ENCODE data around the gene MFF. TPM values are rescaled to one million over a fixed set of nuclear protein-coding genes. Genes with fewer than 3 reads are reported as not detected.
A peak's percentile ranks its signal among the peaks of the same experiment; 100 is the strongest.
"Not testable (repeated sequence)": the region's sequence is repeated elsewhere in the genome, so short reads cannot be mapped to it uniquely, and the experiment has no call there.

The MFF gene
- total RNA-seq, 1 donor from 2014 or later: 159 TPM

DNA sequence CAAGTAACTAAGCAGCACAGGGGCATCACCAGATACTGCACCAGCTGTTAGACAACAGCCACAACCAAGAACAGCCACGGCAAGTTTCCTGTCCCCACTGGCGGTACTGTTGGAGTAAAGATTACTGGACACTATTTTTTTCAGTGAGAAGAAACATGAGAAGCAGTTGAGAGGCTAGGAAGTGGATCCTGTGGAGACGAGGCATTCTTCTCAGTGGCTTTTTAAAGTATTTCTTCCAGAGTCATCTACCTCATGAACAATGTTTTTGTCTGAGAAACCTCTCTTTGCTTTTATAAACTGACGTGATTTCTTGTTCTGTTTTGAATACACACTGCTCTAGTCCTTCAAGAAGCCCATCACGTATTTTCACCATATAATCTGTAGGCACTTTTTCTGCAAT, 35.3 kb downstream of the MFF start:
- H3K36me3 Mint-ChIP-seq: peaks cover 17% of the 10 kb centered on the region
- no peaks in the 10 kb centered on the region for H3K79me2 ChIP-seq (ENCODE audit: low read depth)

DNA sequence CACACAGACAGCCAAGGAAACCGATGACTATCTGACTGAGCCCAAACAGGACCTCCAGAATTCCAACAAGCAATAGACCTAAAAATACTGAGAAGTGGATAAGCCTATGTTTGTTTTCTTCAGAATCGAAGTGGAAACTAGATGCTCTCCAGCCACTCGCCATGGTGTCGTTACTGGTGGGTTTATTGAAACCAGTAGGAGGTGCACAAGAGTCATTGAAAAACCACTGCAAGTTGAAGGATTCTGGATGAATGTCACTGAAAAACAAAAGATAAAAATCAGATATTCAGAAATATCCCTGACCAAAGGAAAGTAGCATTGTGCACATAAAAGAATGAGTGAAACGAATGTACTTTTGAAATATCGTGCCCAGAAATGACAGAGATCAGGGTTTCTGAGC, 38.7 kb downstream of the MFF start:
- TF ChIP-seq, protein P1, sequence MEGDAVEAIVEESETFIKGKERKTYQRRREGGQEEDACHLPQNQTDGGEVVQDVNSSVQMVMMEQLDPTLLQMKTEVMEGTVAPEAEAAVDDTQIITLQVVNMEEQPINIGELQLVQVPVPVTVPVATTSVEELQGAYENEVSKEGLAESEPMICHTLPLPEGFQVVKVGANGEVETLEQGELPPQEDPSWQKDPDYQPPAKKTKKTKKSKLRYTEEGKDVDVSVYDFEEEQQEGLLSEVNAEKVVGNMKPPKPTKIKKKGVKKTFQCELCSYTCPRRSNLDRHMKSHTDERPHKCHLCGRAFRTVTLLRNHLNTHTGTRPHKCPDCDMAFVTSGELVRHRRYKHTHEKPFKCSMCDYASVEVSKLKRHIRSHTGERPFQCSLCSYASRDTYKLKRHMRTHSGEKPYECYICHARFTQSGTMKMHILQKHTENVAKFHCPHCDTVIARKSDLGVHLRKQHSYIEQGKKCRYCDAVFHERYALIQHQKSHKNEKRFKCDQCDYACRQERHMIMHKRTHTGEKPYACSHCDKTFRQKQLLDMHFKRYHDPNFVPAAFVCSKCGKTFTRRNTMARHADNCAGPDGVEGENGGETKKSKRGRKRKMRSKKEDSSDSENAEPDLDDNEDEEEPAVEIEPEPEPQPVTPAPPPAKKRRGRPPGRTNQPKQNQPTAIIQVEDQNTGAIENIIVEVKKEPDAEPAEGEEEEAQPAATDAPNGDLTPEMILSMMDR (IDR thresholded peaks at IDR 0.05): peak; percentile 44
- TF ChIP-seq EZH2phosphoT487 (IDR thresholded peaks at IDR 0.05): no peak
- H3K27me3 Mint-ChIP-seq (ENCODE audit: insufficient read depth, low read depth): peaks cover 4% of the 10 kb centered on the region
- no peak overlapping the region for H3K4me3 ChIP-seq
- peaks cover 5% of the 10 kb centered on the region for H3K36me3 Mint-ChIP-seq
- H3K9me3 Mint-ChIP-seq: no peaks in the 10 kb centered on the region
- H3K27me3 ChIP-seq: no peaks in the 10 kb centered on the region
- H3K27ac ChIP-seq: no peak overlapping the region
- no peaks in the 10 kb centered on the region for H3K79me2 ChIP-seq (ENCODE audit: low read depth)
- DNase-seq (ENCODE audit: low spot score): no peak
- H3F3A ChIP-seq (ENCODE audit: low read depth): no peaks in the 10 kb centered on the region
- H3K27ac Mint-ChIP-seq: no peak overlapping the region
- no peak overlapping the region for H2AFZ ChIP-seq (replicated peaks)
- no peak overlapping the region for H3K9ac ChIP-seq
- H3K4me2 ChIP-seq: no peak overlapping the region
- no peaks in the 10 kb centered on the region for H4K20me1 ChIP-seq (ENCODE audit: low read depth)
- H3K36me3 ChIP-seq: no peaks in the 10 kb centered on the region
- H3K4me1 Mint-ChIP-seq: no peaks in the 10 kb centered on the region
- no peak overlapping the region for H3K4me3 Mint-ChIP-seq
- no peaks in the 10 kb centered on the region for H3K9me3 ChIP-seq (ENCODE audit: low read depth)
- H3K4me1 ChIP-seq: no peaks in the 10 kb centered on the region

More for the DNA sequence above, 35.3 kb downstream of the MFF start:
- Mint-ChIP-seq H3K9me3 (no peaks in the 10 kb centered on the region), H3K4me3 (no peak overlapping the region), H3K27ac (no peak overlapping the region), H3K27me3 (ENCODE audit: insufficient read depth, low read depth) (no peaks in the 10 kb centered on the region), H3K4me1 (no peaks in the 10 kb centered on the region)
- TF ChIP-seq EZH2phosphoT487 (IDR thresholded peaks at IDR 0.05): no peak
- no peak for TF ChIP-seq EZH2 (IDR thresholded peaks at IDR 0.05)
- TF ChIP-seq, protein P1 (IDR thresholded peaks at IDR 0.05): no peak
- H3K27ac ChIP-seq: no peak overlapping the region
- H3F3A ChIP-seq (ENCODE audit: low read depth): no peaks in the 10 kb centered on the region
- no peaks in the 10 kb centered on the region for H3K4me1 ChIP-seq
- H3K4me2 ChIP-seq: no peak overlapping the region
- H3K9me3 ChIP-seq (ENCODE audit: low read depth): no peaks in the 10 kb centered on the region
- peaks cover 8% of the 10 kb centered on the region for H3K36me3 ChIP-seq
- no peak overlapping the region for H3K4me3 ChIP-seq
- no peak overlapping the region for H2AFZ ChIP-seq (replicated peaks)
- H3K9ac ChIP-seq: no peak overlapping the region
- DNase-seq (ENCODE audit: low spot score): no peak
- H3K27me3 ChIP-seq: no peaks in the 10 kb centered on the region
- no peaks in the 10 kb centered on the region for H4K20me1 ChIP-seq (ENCODE audit: low read depth)

DNA sequence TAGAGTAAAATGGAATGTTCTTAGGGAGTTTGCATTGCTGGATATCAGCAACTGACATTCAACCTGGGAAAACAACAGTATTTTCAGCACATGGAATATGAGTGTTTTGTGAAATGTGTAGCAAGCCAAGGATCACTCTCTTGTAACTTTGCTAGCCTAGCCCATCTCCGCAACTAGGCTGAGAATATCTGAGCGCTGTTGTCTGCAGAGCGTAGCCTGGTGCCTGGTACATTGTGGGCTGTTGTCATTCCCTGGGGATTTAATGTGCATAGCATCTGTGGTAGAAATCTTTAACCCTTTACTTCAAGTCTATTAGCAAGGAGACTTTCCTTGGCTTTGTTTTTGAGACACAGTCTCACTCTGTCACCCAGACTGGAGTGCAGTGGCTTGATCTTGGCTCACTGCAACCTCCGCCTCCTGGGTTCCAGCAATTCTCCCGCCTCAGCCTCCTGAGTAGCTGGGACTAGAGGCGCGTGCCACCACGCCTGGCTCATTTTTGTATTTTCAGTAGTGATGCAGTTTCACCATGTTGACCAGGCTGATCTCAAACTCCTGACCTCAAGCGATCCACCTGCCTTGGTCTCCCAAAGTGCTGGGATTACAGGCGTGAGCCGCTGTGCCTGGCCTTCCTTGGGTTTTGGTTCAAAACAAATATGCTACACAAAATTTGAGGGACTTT, 39.7 kb downstream of the MFF start:
- not testable (repeated sequence) for H3K9me3 Mint-ChIP-seq; H4K20me1 ChIP-seq (ENCODE audit: low read depth); H3K4me3 Mint-ChIP-seq; DNase-seq (ENCODE audit: low spot score); H3K36me3 ChIP-seq; H3K9ac ChIP-seq; H3K4me2 ChIP-seq; H3K36me3 Mint-ChIP-seq; H3K9me3 ChIP-seq (ENCODE audit: low read depth); H3K27ac ChIP-seq; H2AFZ ChIP-seq (replicated peaks); H3K4me3 ChIP-seq; H3F3A ChIP-seq (ENCODE audit: low read depth); H3K79me2 ChIP-seq (ENCODE audit: low read depth); H3K27me3 Mint-ChIP-seq (ENCODE audit: insufficient read depth, low read depth); H3K4me1 ChIP-seq; H3K4me1 Mint-ChIP-seq; H3K27me3 ChIP-seq
- H3K27ac Mint-ChIP-seq: peak overlapping the region; percentile 63

DNA sequence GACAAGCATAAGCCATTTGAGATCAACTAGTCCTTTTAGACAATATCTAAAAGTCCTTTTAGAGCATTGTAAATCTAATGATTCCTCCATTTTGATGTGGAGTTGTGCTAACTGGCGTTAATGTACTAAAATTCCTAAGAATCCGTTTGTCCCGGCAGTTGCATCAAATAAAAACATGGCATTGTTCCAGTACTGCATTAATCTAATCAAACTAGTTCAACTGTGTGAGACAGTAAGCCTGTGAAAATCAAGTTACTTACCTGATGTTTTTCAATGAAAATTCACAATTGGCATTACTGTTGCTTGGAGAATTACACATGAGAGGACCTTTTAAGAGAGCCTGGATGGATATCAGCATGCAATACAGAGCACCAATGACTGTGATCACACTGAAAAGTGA, 40.8 kb downstream of the MFF start:
- Mint-ChIP-seq H3K4me3 (no peak overlapping the region), H3K27ac (no peak overlapping the region)
- no peak overlapping the region for H3K4me3 ChIP-seq

More for the DNA sequence above, 40.8 kb downstream of the MFF start:
- Histone ChIP-seq H2AFZ (replicated peaks) (no peak overlapping the region), H3K4me2 (no peak overlapping the region), H3K36me3 (no peaks in the 10 kb centered on the region), H3K27ac (no peak overlapping the region), H3K79me2 (ENCODE audit: low read depth) (no peaks in the 10 kb centered on the region), H4K20me1 (ENCODE audit: low read depth) (no peaks in the 10 kb centered on the region), H3K9me3 (ENCODE audit: low read depth) (no peaks in the 10 kb centered on the region), H3K9ac (no peak overlapping the region), H3K4me1 (no peaks in the 10 kb centered on the region), H3K27me3 (no peaks in the 10 kb centered on the region), H3F3A (ENCODE audit: low read depth) (no peaks in the 10 kb centered on the region)
- no peak for DNase-seq (ENCODE audit: low spot score)
- no peaks in the 10 kb centered on the region for H3K4me1 Mint-ChIP-seq
- H3K9me3 Mint-ChIP-seq: no peaks in the 10 kb centered on the region
- peaks cover 5% of the 10 kb centered on the region for H3K36me3 Mint-ChIP-seq
- peaks cover 4% of the 10 kb centered on the region for H3K27me3 Mint-ChIP-seq (ENCODE audit: insufficient read depth, low read depth)
- TF ChIP-seq EZH2 (IDR thresholded peaks at IDR 0.05) (no peak), EZH2phosphoT487 (IDR thresholded peaks at IDR 0.05) (no peak)
- TF ChIP-seq, protein P1 (IDR thresholded peaks at IDR 0.05): no peak

Data from neural progenitor cell (in vitro differentiated cells).